Skeletal muscle satellite cell (primary cell): Measurements from ENCODE around the gene TRIB2.

Experiments
- H3K27me3 ChIP-seq: 2 replicates; pipeline ENCODE4 v1.7.0; 2013; ENCODE audit warnings: low read length; ENCODE audit not compliant: control insufficient read depth, insufficient read depth
- H3K36me3 ChIP-seq: 2 replicates; pipeline ENCODE4 v1.7.0; 2013; ENCODE audit warnings: mild to moderate bottlenecking, control low read depth, low read length; ENCODE audit not compliant: insufficient read depth
- H3K4me1 ChIP-seq: 2 replicates; pipeline ENCODE4 v1.7.0; 2013; ENCODE audit warnings: low read length; ENCODE audit not compliant: control insufficient read depth, insufficient read depth
- H3K4me2 ChIP-seq: 2 replicates; pipeline ENCODE4 v1.7.0; 2013; ENCODE audit warnings: mild to moderate bottlenecking, low read length
- H3K4me3 ChIP-seq: 2 replicates; pipeline ENCODE4 v1.7.0; 2013; ENCODE audit warnings: low read length
- H3K9ac ChIP-seq: 2 replicates; pipeline ENCODE4 v1.7.0; 2013; ENCODE audit warnings: mild to moderate bottlenecking, low read depth, low read length, moderate library complexity
- H3K9me3 ChIP-seq: replicated peaks from 2 replicates; pipeline ENCODE4 v1.7.0; 2013; ENCODE audit warnings: mild to moderate bottlenecking, control low read depth, low read length

The TRIB2 gene

DNA sequence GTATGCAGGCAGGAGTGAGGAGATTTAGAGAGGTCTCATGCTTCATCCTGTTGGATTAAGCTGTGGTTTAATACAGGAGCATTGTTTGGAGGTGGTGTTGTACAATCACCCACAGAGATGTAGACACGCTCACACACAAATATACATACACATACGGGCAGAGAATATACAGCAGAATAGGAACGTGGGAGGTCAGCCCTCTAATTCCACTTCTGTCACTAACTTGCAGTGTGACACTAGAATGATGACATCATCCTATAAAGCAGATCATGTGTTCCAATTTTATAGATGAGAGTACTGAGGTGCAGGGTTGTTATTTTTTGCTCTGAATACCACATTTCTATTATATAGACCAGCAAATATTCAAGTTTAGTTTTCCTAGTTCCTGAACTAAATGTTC is 54.4 kb downstream of the TRIB2 start:
- peaks cover 4% of the 10 kb centered on the region for H3K4me1 ChIP-seq
- no peak overlapping the region for H3K9ac ChIP-seq
- no peaks in the 10 kb centered on the region for H3K36me3 ChIP-seq
- H3K4me2 ChIP-seq: no peak overlapping the region
- no peaks in the 10 kb centered on the region for H3K27me3 ChIP-seq
- H3K9me3 ChIP-seq: peaks cover 3% of the 10 kb centered on the region
- H3K4me3 ChIP-seq: no peak overlapping the region

DNA sequence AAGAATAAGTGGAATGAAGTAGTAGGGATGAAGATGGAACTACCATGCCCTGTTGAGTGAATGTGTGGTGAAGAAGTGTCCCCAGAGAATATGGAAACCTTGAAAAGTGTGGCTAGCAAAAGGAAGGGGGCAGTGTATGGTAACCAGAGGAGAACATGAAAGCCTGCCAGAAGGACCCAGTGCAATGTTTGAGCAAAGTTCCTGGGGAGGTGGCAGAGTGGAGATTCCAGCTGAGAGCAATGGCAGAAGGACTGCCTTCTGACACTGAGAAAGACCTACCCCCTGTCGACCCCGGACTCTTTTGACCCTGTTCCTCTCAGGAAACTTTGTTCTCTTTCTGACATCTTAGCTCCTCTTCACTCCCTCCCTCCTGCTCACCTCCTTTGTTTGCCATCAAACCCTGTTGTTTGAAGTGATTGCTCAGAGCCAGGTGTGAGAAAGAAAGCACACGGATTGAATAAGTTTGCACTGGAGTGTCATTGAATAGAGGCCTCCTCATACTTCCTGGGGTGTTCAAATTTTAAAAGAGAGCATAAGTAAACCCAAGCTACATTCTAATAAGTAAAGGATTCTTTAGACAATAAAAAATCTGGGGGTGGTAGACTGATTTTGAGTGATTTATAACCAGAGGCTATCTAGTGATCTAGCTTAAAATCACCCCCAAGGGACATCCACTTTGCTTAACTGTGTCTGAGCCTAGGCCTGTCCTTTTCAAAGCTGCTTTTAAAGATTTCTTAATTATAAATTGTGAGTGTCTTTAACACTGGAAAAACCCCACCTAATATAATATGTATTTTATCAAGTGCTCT is 57.1 kb downstream of the TRIB2 start:
- H3K9me3 ChIP-seq: peaks cover 3% of the 10 kb centered on the region
- H3K36me3 ChIP-seq: no peaks in the 10 kb centered on the region
- no peak overlapping the region for H3K9ac ChIP-seq
- no peaks in the 10 kb centered on the region for H3K27me3 ChIP-seq
- H3K4me3 ChIP-seq: no peak overlapping the region
- no peaks in the 10 kb centered on the region for H3K4me1 ChIP-seq
- H3K4me2 ChIP-seq: no peak overlapping the region

DNA sequence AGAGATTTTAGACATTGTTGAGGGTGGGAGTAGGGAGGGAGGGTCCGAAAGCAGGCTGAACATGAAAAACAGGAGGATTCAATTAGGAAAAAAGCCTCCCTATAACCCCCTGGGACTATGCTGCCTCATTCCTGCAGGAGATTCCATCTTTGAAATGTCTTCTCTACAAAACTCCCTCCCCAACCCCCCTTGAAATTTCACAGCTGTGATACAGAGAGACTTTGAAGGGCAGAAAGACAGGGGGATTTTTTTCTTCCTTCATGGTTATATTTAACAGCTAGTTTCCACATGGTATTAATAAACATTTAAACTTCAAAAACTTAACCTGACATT is 57.6 kb downstream of the TRIB2 start:
- H3K4me2 ChIP-seq: no peak overlapping the region
- H3K4me1 ChIP-seq: no peaks in the 10 kb centered on the region
- no peak overlapping the region for H3K4me3 ChIP-seq
- peaks cover 3% of the 10 kb centered on the region for H3K9me3 ChIP-seq
- H3K27me3 ChIP-seq: no peaks in the 10 kb centered on the region
- H3K36me3 ChIP-seq: no peaks in the 10 kb centered on the region
- no peak overlapping the region for H3K9ac ChIP-seq

DNA sequence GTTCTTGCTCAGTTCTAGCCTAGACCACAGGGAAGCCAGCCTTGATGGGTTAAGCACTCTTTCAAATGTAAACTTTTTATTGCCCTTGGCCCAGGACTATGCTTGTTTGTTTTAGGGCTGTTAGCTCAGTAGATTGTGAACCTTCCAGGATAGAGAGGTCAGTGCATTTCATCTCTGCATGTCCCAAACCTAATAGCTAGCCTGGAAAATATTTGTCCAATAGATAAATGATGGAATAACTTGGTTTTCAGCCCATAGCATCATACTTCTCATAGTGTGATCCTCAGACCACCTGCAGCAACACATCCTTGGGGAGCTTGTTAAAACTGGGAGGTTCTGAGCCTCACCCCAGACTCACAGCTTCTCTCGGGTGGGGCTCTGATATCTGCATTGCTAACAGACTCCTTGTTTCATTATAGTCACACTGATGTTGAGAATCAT is 59.8 kb downstream of the TRIB2 start:
- no peaks in the 10 kb centered on the region for H3K4me1 ChIP-seq
- no peaks in the 10 kb centered on the region for H3K27me3 ChIP-seq
- no peak overlapping the region for H3K4me2 ChIP-seq
- H3K36me3 ChIP-seq: no peaks in the 10 kb centered on the region
- peaks cover 3% of the 10 kb centered on the region for H3K9me3 ChIP-seq
- H3K4me3 ChIP-seq: no peak overlapping the region
- H3K9ac ChIP-seq: no peak overlapping the region

DNA sequence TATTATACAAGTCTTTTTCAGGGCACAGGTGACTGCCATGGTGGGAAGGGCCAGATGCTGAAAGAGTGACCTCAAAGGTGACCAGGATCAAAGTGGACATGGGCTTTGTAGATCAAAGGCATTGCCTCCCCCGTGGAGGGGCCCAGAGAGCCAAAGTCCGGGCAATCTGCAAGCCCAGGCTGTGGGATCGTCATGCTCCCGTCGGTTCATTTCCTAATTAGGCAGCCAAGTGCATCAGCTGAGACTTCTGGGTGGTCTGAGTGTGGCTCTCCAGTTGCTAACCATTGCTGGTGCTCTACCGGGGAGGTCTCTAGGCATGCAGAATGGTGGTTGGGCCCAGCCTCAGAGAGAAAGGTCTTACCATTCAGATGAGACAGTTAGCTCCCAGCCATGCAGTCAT is 61.6 kb downstream of the TRIB2 start:
- peaks cover 3% of the 10 kb centered on the region for H3K9me3 ChIP-seq
- H3K4me1 ChIP-seq: no peaks in the 10 kb centered on the region
- H3K9ac ChIP-seq: no peak overlapping the region
- H3K27me3 ChIP-seq: no peaks in the 10 kb centered on the region
- H3K36me3 ChIP-seq: no peaks in the 10 kb centered on the region
- H3K4me2 ChIP-seq: no peak overlapping the region
- H3K4me3 ChIP-seq: no peak overlapping the region

DNA sequence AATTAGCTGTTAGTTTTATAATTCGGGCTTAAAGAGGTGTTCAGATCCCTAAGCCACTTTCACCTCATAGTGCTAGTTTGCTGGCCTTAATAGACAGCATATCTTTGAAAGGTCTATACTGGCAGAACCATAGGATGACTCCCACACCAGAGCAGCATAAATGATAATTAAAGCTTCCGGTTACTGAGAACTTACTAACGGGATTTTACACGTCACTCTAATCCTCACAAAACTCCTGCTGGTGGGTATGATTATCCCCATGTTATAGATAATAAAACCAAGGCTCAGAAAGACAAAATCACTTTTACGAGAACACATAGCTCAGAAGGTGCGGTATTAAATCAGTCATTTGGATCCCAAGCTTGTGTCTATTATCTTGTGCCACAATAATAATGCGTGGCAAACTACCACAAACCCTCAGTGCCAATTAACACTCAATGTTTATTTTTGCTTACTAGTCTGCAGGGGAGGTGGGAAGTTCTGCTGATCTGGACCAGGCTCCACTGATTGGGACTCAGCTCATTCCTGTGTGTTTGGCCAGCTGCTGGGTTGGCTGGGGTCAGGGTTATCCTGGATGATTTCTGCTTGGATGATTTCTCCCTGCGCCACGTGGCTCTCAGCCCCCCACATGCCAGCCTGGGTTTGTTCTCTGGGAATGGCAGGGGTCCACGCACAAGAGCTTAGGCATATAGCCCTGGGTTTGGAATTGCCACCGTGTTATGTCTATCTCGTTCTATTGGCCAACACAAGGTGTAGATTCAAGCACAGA is 62.3 kb downstream of the TRIB2 start:
- H3K9ac ChIP-seq: no peak overlapping the region
- H3K36me3 ChIP-seq: no peaks in the 10 kb centered on the region
- no peaks in the 10 kb centered on the region for H3K27me3 ChIP-seq
- peaks cover 3% of the 10 kb centered on the region for H3K9me3 ChIP-seq
- H3K4me3 ChIP-seq: no peak overlapping the region
- H3K4me1 ChIP-seq: no peaks in the 10 kb centered on the region
- H3K4me2 ChIP-seq: no peak overlapping the region

DNA sequence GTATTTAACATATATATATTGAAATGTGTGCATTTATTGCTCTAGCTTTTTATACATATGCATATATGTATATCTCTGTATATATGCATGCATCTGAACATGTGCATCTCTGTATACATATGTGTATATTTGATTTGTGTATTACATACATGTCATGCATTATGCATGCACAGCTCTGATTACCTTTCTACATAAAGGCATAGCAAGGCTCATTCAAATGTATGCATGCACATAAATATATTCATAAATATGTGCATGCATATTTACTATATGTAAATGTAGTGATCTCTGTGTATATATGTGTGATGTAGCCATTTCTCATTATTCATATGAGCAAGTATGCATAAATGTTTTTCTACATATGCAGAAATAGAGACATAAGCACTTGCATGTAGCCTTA is 64.6 kb downstream of the TRIB2 start:
- Histone ChIP-seq H3K36me3 (no peaks in the 10 kb centered on the region), H3K4me3 (no peak overlapping the region), H3K4me2 (no peak overlapping the region), H3K27me3 (no peaks in the 10 kb centered on the region), H3K9ac (no peak overlapping the region), H3K9me3 (no peaks in the 10 kb centered on the region), H3K4me1 (no peaks in the 10 kb centered on the region)

DNA sequence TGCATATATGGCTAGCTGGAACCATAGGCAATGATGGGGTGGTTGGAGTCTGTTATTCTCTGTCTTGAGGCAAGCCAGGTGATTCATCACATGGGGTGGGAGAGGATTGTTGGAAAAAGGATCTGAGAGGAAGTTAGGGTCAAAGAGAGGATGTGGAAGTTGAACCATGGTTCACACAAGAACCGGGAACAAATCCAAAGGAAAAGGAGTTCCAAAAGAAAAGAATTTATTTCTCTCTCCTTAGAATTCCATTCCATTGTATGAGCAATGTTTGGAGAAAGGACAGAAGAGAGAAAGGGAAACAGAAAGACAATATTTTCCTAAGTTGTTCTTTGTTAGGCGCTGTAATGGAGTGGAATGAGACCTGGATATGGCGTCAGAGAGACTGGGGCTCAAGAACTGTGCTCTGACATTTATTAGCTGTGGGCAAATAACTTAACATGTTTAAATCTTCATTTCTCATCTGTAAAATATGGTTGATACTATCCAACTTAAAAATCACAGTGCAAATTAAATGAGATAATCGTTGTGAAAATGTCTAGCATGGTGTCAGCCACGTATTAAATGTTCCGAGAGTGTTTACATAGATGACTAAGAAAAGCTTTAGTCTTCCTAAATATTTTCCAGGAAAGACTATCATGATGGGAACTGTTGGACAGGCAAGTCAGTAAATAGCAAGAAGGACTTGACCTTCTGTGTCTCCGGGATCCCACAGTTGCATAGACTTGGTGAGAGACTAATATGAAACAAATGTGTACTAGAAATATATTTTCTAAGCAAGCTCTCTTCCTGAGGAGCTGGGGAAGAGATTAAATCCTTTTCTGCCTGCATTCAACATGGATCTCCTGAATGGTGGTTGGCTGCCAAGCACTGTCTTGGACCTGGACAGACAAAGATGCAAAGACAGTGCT is 71.4 kb downstream of the TRIB2 start:
- Histone ChIP-seq H3K4me3 (no peak overlapping the region), H3K4me1 (peaks cover 8% of the 10 kb centered on the region), H3K4me2 (no peak overlapping the region), H3K9ac (no peak overlapping the region), H3K36me3 (no peaks in the 10 kb centered on the region), H3K27me3 (no peaks in the 10 kb centered on the region), H3K9me3 (no peaks in the 10 kb centered on the region)

DNA sequence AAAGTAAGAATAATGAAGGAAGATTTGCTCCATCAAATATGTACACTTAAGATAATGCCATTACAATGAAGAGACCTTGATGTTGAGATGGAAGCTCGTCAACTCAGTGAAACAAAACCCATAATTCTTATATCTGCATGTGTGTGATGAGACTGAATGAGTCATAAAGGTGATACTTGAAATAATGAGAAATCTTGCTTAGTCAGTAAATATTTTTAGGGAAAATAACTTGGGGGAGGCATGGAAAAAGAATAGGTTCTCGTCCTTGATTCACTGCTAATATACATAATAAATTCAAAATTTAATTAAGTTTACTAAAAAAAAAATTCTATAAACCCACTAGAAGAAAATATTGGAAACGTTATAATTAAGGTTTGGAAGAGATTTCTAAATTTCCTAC is 75.2 kb downstream of the TRIB2 start:
- Histone ChIP-seq H3K4me3 (no peak overlapping the region), H3K4me1 (peaks cover 8% of the 10 kb centered on the region), H3K9ac (no peak overlapping the region), H3K27me3 (no peaks in the 10 kb centered on the region), H3K4me2 (no peak overlapping the region), H3K36me3 (no peaks in the 10 kb centered on the region), H3K9me3 (no peaks in the 10 kb centered on the region)
